NCI-H2196 treated with DMSO at 0.1 percent for 48 hours (cell line): ENCODE data around the gene CTNNAL1.
A peak's percentile ranks its signal among the peaks of the same experiment; 100 is the strongest.
"Not testable (repeated sequence)": the region's sequence is repeated elsewhere in the genome, so short reads cannot be mapped to it uniquely, and the experiment has no call there.

Experiments
- DNase-seq: peaks from one replicate; lab custom pipeline; 2025; ENCODE audit not compliant: unreplicated experiment; lab: John Stamatoyannopoulos, UW

CTNNAL1 gene, protein sequence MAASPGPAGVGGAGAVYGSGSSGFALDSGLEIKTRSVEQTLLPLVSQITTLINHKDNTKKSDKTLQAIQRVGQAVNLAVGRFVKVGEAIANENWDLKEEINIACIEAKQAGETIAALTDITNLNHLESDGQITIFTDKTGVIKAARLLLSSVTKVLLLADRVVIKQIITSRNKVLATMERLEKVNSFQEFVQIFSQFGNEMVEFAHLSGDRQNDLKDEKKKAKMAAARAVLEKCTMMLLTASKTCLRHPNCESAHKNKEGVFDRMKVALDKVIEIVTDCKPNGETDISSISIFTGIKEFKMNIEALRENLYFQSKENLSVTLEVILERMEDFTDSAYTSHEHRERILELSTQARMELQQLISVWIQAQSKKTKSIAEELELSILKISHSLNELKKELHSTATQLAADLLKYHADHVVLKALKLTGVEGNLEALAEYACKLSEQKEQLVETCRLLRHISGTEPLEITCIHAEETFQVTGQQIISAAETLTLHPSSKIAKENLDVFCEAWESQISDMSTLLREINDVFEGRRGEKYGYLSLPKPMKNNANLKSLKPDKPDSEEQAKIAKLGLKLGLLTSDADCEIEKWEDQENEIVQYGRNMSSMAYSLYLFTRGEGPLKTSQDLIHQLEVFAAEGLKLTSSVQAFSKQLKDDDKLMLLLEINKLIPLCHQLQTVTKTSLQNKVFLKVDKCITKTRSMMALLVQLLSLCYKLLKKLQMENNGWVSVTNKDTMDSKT

DNA sequence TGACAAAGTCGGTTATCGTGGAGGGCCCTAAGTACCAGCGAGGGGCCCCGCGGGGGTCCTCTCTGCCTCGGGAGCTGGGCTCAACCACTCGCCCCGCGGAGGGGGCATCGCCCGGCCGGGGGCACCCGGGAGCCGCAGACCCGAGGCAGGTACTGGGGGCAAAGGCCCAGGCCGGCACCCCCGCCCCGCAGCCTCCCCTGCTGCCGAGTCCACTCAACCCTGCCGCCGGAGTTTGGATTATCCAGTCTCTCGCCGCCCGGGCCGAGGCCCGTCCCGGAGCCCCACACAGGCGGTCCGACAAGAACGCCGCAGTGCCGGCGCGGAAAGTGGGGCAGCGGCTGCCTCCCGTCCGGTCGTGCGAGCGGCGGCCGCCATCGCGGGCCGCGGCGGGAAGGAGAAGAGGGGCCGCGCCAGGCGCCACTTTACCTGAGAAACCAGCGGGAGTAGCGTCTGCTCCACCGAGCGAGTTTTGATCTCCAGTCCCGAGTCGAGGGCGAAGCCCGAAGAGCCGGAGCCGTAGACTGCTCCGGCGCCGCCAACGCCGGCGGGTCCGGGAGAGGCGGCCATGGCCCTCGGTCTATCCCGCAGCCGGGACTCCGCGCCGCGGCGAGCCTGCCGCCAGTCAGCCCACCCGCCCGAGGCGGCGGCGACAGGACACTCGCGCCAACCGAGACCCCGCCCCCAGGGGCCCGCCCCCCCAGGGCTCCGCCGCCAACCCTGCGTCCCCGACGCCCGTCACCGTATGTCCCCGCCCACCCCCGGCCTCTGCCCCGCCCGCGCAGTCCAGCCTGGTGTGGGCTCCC is at the start of gene CTNNAL1:
Gene CTNNAL1, minus strand, starts transcription at position 624 of the 803 bp plus-strand sequence. Its CDS starts 57 bp downstream, at position 567.
- peak; percentile 61 for DNase-seq

DNA sequence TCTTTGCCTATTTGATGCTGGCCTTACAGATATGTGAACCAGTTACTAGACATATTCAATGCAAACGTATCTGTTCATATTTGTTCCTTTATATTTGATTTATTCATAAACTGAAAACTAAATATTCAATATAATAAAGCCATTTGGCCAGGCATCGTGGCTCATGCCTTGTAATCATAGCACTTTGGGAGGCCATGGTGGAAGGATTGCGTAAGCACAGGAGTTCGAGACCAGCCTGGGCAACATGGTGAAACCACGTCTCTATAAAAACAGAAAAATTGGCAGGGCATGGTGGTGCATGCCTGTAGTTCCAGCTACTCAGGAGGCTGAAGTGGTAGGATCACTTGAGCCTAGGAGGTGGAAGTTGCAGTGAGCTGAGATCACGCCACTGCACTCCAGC is 49.2 kb upstream of the CTNNAL1 start:
- no peak for DNase-seq

DNA sequence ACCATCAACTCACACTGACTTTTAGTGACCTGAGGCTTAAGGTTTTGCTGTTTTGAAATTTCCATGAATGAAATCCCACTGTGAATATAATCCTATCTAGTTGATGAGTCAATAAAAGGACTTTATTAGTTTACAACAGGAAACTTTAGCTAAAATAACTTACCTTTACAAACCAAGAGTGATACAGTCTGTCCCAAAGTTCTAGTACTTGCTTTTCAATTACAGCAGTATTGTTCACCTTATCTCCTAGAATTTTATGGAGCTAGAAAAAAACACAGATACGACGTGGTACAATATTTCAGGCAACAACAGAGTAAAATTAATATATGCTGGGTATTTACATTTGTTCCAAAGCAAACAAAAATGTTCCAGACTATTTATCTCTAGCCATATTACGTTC is 46.9 kb upstream of the CTNNAL1 start:
- no peak for DNase-seq

DNA sequence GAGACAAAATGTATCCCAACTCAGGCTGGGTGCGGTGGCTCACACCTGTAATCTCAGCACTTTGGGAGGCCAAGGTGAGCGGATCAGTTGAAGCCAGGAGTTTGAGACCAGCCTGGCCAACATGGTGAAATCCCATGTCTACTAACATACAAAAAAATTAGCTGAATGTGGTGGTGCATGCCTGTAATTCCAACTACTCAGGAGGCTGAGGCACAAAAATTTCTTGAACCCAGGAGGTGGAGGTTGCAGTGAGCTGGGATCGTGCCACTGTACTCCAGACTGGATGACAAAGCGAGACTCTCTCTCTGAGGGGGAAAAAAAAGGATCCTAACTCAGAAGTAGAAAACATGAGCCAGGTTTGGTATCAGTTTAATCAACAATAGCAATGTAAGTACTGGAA is 39.8 kb upstream of the CTNNAL1 start:
- not testable (repeated sequence) for DNase-seq

DNA sequence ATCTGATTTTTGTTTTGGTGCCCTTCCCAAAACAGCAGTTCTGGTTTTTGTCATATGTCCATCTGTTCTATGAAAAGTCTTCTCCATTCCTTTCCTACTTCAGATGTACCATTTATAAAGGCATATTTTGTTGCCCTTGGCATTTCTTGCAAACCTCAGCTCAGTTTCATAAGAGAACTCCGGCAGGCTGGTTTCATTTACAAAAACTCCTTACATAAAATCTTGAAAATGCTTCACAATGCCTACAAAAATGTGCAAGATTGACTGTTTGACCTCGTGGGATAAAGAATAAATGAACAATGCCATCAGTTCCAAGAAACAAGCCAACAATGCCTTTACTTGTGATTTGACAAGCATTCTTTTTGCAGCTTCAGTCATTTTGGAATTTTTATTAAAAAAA is 39.1 kb upstream of the CTNNAL1 start:
- DNase-seq, result no peak

DNA sequence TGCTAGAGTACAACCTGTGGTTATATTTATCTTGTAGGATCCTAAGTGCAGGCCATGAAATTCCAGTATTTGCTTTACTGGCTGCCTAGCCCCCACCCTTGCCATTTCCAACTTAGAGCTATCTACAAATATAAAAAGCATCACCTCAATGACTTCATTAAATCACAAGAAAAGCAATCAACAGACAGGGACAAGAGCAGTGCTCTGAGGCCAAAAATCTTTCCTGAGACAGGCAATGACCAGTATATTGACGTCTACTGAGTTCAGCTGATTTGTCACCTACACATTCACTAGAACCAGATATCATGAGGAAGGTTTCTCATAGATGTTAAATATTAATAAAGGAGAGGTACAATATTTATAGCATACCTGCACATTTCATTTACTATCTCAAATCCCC is 38.4 kb upstream of the CTNNAL1 start:
- no peak for DNase-seq

DNA sequence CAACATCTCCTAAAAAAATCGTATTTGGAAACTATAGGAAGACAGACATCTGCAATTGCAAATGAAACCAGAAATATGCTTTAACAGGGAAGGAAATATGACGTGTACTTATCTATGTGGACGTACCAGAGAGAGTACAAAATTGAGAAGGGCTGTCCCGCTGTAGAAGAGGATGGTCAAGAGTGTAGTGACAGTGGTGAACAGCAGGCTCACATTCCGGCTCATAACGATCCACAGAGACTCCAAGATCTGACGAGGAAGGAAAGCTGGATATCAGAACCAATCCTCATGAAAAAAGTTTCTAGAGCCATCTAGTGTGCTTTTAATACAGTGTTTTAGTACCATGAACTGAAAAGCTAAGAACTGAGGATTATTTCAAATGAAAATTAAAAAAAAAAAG is 37.1 kb upstream of the CTNNAL1 start:
- no peak for DNase-seq

DNA sequence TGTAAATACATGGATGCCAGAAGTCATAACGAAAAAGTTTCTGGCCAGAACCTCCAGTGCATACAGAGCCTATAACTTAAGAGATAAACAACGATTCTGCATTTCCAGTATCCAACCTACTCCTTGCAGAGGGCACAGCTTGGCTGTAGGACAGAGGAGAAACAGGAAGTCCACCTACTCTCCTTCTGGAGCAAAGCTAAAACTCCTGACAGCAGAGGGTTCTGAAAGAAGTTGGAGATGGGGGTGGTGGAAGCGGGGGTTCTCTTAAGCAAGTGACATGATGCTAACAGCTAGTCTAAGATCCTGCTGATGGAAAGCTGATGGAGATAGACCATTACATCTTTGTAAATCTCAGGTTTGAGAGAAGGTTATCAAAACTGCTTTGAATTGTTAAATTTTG is 35.5 kb upstream of the CTNNAL1 start:
- no peak for DNase-seq

DNA sequence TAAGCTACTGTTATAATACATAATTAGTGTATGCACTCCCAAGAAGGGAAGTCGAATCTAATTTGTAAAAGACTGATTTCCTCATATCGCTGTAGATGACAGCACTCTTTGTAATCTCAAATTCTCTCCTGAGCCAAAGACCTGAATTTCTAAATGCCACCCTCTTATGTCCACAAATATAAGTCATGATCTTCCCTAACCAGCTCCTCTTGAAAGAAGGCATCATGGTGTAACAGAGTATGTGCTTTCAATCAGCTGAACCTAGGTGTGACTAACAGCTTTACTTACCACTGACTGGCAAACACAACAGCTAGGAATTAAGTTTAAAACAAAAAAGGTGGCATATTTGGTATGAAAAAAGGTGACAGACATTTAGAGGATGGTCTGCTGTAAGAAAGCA is 34.0 kb upstream of the CTNNAL1 start:
- no peak for DNase-seq

DNA sequence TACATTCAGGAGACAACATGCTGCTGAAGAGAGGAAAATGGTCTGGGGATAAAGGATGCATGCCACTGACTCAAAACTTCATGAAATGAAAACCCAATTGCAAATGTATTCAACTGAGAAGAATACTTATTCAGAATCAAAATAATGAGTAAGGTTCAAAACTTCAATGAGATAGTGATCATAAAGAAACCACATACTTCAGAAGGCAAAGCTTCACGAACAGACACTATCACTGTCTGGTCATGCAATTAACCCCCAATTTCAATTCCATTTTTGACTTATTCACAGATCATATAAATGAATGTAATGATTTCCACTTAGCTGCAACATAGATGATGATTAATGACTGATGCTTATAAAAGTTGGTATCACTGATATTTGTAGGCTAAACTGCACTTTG is 33.0 kb upstream of the CTNNAL1 start:
- no peak for DNase-seq

DNA sequence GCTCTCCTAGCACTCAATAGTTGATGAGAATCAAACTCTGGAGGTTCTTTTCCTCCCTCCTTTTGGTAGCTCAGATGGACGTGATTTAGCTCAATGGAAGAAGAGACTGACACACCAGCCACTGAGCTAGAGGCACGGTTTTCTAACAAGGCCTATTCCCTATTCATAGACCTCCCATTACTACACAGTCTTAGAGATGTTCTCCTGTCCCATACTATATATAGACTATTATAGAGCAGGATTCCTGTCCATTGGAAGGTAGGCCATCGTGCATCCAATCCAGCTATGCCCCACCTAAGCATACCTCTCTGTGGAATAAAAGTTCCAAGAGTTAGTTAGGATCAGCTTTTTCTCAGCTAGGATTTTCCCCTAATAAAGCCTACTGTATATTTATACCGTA is 30.3 kb upstream of the CTNNAL1 start:
- no peak for DNase-seq

DNA sequence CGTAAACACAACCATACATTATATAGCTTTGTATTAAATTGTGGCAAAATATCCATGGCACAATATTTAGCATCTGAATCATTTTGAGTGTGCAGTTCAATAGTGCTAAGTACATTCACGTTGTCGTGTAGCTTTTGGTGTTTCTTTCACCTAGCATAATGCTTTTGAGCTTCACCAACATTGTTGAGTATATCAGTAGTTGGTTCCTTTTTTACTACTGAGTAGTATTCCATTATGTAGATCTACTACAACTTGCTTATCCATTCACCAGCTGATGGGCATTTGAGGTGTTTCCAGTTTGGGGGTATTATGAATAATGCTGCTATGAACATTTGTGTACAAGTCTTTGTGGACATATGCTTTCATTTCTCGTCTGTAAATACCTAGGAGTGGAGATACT is 27.3 kb upstream of the CTNNAL1 start:
- DNase-seq, result no peak

DNA sequence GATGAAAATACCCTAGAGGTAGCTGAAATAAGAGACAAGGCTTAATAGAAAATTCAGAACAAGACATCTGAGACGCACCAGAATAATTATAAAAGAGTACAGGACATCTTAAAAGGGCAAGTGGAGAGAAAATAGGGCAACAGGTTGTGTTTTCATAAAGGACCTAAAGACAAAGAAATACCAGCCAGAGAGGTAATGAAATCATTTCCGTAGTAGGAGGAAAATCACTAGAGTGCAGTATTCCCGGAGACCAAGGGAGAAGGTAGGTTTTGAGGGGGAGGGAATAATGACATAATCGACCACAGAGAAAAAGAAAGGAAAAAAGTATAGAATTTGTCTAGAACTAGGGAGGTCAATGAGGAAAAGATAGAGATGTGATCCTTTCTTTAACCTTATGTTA is 26.2 kb upstream of the CTNNAL1 start:
- DNase-seq, result no peak

DNA sequence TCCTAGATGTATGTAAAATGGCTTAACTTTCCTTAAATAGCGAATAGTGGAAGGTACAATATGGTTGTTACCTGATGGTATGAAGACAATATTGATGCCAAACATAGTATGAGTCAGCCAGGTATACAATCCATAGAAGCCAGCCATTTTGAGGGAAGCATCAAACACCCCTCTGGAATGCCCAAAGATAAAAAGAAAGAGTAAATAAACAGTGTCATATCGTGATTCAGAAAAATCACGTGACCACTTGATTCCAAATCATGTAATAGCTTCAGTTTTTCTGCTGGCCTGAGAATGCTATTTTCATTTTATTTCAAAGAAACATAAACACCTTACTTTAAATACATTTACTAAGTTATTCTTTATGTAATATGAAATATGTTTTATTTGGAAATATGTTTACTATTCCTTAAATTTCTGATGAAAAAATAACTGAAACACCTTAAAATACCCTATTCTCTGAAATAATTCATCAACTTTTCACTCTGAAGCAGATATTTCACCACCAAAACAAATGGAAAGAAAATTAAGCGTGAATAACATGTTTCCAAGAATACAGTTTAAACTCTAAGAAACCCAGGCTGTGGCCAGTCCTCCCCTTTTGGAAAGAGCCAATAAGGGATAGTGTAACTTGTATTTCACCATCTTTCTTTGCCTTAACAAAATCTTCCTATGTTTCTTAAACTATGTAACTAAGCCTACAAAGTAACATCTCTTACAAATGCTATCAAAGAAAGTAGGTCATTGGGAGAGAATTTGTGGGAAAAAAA is 24.8 kb upstream of the CTNNAL1 start:
- no peak for DNase-seq

DNA sequence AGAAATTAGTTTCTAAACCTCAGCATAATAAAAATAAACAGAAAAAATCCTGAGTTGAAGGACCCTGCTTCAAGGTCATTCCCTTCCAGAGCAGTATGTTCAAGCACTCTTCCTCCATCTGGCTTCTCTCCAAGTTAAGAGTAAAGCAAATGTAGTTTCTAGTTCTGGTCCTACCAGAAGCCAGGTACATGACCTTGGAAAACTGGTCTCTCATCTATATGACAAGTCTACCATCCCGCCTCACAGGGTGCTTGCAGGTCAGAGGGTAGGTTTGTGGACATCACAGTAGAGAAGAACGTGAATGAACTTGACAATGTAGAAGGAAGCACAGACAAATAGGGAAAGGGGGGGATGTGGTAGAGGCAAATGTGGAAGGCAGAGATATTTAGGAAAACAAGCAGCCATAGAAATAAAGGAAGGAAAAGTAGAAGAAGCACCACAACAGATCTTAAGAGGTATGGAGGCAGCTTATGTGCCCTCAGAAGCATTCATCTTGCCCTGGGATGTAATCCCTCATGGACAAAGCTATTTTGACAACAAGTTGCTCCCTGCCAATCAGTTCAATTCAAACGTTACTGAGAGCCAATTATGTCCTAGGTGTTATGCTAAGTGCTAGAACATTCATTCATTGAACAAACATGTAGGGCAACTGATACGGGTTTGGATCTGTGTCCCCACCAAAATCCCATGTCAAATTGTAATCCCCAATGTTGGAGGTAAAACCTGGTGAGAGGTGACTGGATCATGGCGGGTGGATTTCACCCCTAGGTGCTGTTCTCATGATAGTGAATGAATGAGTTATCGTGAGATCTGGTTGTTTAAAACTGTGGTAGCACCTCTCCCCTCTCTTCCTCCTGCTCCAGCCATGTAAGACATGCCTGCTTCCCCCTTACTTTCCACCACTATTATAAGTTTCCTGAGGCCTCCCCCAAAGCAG is 23.7 kb upstream of the CTNNAL1 start:
- no peak for DNase-seq

DNA sequence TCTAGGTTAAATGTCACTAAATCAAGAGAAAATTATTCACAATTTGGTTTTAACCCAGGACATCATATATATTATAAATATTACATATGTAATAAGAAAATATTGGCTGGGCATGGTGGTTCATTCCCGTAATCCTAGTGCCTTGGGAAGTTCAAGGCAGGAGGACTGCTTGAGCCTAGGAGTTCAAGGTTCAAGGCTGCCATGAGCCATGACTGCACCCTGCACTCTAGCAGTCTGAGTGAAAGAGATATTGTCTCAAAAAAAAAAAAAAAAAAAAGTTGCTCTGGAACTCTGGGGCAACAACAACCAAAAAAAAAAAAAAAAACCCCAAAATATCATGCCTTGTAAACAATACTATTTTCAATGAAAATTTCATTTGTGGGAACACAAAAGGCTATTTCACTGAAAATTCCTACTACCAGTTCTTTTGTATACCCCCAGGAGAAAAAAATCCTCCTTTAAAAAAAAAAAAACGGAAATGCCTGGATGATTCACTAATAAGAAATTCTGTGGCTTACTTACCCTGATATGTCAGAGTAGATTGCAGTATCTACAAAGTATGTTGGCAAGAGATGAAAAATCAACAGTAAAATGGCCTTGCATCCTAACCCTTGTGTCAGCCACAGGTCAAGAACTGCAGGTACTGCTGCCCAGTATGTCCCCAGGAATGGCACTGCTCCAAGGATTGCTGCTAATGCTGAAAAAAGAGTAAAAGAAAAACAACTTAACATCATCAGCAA is 22.6 kb upstream of the CTNNAL1 start:
- DNase-seq, result no peak

DNA sequence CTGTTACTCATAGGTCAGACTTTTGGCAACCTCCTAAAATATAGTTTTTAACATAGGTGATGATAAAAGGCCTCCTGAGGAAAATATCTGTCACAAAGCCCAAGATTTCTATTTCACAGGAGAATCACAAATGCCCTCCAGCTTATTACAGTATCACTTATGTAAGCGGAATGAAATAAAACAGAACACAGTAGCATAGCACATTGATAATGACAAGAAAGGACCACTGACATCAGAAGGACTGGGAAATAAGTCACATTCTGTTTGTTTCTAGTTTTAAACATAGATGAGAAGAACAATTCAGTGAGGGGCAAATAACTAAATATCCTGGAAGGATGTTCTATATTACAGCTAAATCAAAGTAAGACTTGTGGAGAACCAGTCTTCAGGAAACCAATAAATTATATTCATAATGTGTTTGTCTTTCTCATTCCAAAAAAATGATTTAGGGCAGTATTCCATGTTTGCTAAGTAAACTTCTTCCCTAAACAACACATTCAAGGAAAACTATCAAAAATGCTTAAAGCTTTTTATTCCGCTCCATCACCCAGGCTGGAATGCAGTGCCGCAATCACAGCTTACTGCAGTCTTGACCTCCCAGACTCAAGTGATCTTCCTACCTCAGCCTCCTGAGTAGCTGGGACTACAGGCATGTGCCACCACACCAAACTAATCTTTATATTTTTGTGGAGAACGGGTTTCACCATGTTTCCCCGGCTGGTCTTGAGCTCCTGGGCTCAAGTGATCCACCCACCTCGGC is 20.8 kb upstream of the CTNNAL1 start:
- DNase-seq, result no peak

DNA sequence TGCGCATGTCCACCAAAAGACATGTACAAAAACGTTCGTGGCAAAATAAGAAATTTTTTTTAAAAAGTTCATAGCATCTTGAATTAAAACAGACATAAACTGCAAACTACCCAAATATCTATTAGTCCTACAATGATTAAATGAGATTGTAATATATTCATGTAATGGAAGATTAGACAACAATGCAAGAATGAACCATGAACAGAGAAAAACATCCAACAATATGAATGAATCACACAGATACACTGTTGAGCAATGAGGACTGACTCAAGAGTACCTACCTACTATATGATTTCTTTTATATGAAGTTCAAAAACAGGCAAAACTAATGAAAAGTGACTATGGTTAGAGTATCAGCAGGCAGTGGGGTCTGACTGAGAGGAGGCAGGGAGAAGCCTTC is 17.9 kb upstream of the CTNNAL1 start:
- DNase-seq, result no peak
